GM19238 (cell line): ENCODE results near the gene SIAH3.

Experiments
- DNase-seq: peaks from one replicate; pipeline ENCODE4 v3.0.0; 2011; ENCODE audit warnings: low spot score; ENCODE audit not compliant: insufficient read length

The SIAH3 gene

GRCh38 chr13:45863709-45864590, 12.4 kb upstream of the SIAH3 start:
- no peak for DNase-seq

GRCh38 chr13:45861322-45861721, 9.8 kb upstream of the SIAH3 start:
- DNase-seq: no peak

DNA sequence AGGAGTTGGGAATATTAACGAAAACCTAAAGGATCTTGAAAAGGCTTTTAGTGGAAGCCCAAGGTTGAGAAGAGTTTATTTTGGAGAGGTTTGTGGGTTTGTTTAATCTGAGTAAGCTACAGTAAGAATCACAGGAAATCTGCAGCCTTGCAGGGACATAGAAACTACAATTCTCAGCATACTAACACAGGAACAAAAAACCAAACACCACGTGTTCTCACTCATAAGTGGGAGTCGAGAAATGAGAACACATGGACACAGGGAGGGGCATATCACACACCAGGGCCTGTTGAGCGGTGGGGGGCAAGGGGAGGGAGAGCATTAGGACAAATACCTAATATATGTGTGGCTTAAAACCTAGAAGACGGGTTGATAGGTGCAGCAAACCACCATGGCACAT, 8.7 kb upstream of the SIAH3 start:
- no peak for DNase-seq

DNA sequence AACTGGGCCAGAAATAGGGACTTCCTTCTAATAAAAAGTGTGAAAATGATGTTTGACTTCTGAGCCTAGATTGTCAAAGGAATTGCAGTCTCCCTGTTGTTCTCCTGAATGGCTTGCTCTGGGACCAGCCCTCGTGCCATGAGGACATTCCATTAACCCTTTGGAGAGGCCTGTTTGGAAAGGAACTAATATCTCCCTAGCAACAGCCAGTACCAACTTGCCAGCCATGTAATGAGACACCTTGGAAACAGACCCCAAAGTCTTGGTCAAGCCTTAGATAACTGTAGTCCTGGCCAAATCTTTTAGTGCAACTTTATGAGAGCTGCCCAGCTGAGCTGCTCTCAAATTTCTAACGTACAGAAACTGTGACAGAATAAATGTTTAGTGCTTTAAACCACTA, 8.2 kb upstream of the SIAH3 start:
- DNase-seq: no peak

GRCh38 chr13:45852494-45852893, 941 bp upstream of the SIAH3 start:
- no peak for DNase-seq

- DNase-seq: no peak
Measured at GRCh38 chr13:45851956-45852355, 403 bp upstream of the SIAH3 start.

GRCh38 chr13:45850027-45850613, 1.4 kb downstream of the SIAH3 start:
- DNase-seq: no peak

DNA sequence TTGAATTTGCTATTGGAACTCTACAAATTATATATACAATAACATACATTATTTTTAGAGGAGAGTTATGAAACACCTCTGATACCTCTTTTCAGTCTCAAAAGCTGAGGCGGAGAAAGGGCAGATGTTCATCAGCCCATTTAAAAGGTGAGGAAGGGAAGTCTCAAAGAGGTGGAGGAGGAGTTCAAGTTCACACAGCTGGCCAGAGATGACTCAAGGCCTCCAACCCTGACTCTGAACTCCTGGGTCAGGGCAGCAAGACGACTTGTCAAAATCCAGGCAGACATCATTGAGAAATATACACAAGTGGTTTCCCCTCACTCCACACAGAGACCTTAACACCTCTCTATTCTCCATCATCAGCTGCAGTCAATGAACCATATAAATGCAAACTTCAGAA, 2.1 kb downstream of the SIAH3 start:
- DNase-seq: no peak

GRCh38 chr13:45847554-45848224, 3.9 kb downstream of the SIAH3 start:
- no peak for DNase-seq

GRCh38 chr13:45846681-45847080, 4.9 kb downstream of the SIAH3 start:
- no peak for DNase-seq

- DNase-seq: no peak
Measured at GRCh38 chr13:45838171-45838745, 13.3 kb downstream of the SIAH3 start.

- DNase-seq: no peak
Measured at GRCh38 chr13:45837111-45837510, 14.4 kb downstream of the SIAH3 start.

- DNase-seq: no peak
Measured at GRCh38 chr13:45834411-45834994, 17.1 kb downstream of the SIAH3 start.

DNA sequence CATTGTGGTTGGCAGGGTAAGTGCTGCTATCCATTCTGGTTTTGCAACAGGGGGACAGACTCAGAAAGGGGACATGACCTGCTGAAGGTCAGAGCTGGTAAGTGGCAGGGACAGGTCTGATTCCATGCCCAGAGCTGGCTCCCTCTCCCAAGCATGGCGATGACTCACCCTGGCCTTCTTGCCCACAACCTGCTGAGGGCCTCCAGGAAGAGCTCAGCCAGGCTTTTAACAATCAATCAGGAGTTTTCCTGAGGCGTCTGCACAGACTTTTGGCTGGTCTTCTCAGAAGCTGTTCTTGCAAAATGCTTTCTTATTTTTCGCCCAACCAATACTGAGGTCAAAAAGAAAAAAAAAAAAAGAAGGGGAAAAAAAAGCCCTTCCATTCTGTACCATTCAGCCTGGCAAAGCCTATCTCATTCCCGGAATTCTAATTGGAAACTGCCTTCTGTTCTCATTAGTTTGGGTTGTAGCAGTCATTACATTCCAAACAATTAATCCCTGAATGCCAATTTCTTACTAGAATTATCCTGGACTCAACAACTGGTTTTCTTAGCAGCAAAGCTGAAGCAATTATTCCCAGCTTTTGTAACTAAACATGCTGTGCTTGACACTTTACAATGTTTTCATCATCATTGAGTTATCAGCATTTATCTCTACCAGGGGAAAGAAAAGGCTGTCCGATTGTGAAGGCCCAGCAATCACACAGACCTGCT, 17.7 kb downstream of the SIAH3 start:
- no peak for DNase-seq

GRCh38 chr13:45833242-45833641, 18.3 kb downstream of the SIAH3 start:
- no peak for DNase-seq

- DNase-seq: no peak
Measured at GRCh38 chr13:45831851-45832250, 19.7 kb downstream of the SIAH3 start.

DNA sequence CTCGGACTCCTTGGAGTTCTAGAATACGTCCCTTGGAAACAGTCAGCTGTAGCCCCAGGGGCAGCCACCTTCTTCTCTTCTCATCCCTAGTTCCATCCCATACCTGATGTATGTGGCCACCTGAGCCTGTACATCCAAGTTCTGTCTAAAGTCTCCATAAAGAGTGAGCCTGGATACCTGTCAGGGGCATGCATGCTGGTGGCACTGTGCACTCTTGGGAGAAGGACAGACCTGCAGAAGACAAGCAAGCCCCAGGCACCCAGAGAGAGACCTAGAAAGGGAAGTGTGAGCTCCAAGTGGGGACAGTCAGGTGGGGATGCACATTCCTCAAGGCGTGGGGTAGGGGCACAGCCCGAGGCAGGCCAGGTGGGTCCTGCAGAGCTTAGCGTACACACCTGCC, 21.4 kb downstream of the SIAH3 start:
- no peak for DNase-seq

DNA sequence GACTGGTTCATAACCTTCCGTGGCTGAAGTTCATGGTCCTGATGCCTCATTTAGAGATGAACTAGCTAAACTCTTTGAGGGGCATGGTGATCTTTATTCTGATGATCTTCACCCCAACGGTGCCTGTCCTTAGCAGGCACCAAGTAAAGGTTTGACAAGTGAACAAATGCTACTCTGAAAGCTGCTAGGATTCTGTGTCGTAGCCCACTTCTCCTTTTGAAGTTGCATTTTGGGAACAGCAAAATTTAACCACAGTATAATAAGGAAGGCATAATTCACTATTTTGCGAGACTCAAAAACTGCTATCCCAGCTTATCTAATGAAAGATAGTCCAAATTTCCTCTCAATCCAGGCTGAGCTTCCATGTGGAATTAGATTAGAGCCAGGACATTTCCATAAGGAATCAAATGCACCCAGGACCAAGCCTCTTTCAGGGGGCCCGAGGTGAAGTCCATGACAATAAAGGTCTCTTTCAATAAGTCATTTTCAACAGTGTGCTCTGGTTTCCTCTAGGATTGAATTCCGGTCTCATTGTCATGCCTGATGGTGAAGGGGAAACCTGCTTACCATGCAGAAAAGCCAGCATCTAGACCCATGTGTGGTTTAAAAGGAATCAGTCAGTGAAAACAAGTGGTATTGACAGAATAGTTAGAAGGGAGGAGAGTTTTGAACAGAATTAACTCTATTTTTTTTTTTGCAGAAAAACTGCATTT, 23.1 kb downstream of the SIAH3 start:
- no peak for DNase-seq

DNA sequence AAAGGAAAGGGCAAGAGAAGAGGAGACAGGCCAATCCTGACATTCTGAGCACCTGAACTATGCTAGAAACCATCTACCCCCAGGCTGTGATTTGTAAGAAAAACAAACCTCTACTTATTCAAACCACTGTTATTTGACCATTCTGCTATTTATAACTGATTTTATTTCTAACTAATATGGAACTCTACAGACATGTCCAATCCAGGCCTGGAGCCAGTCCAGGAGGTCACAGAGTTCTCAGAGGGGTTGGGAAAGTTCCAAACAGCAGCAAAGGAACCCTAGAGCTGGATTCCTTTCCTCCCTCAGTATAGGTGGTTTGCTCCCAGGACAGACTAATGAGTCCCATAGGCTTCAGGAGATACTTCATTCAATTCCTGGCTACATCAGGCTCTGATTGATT, 24.2 kb downstream of the SIAH3 start:
- no peak for DNase-seq

- DNase-seq: no peak
Measured at GRCh38 chr13:45826731-45827130, 24.8 kb downstream of the SIAH3 start.

DNA sequence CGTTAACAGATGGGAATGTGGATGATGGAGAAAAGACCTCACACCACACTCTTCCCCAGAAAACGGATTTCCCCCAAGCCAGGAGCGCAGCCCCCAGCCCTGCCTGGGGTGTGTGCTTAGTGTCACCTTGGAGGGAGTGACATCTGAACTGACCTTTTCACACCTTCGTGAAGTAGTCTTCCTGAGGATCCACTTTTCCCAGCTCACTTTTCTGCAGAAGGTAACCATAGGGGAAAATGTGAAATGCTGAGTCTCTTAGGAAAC, 26.2 kb downstream of the SIAH3 start:
- DNase-seq: no peak
